Immature natural killer cell (primary cell): ENCODE data around the gene CISD1. TPM values are rescaled to one million over a fixed set of nuclear protein-coding genes. Genes with fewer than 3 reads are reported as not detected.

Experiments
- DNase-seq, 3 donors: peaks; one replicate each; pipeline ENCODE4 v3.0.0; 2022; ENCODE audit warnings: mixed read lengths in 1 of 3
- H3K27ac Mint-ChIP-seq, 6 donors: one replicate each; pipeline ENCODE4 v1.8.0; 2020; ENCODE audit warnings: mixed read lengths in 6 of 6, mild to moderate bottlenecking in 5 of 6, inconsistent platforms in 4 of 6, moderate library complexity in 3 of 6
- H3K27me3 Mint-ChIP-seq, 3 donors: one replicate each; pipeline ENCODE4 v1.8.0; 2020 to 2021; ENCODE audit warnings: low read depth in 3 of 3, mild to moderate bottlenecking in 3 of 3, mixed read lengths in 3 of 3, moderate library complexity in 3 of 3, inconsistent platforms in 1 of 3
- H3K36me3 Mint-ChIP-seq, 3 donors: one replicate each; pipeline ENCODE4 v1.8.0; 2020; ENCODE audit warnings: mixed read lengths in 3 of 3, inconsistent platforms in 2 of 3, mild to moderate bottlenecking in 2 of 3
- H3K4me1 Mint-ChIP-seq, 2 donors: one replicate each; pipeline ENCODE4 v1.8.0; 2020; ENCODE audit warnings: inconsistent platforms in 2 of 2, mild to moderate bottlenecking in 2 of 2, mixed read lengths in 2 of 2, moderate library complexity in 1 of 2
- H3K4me3 Mint-ChIP-seq, 5 donors: one replicate each; pipeline ENCODE4 v1.8.0; 2020; ENCODE audit warnings: mild to moderate bottlenecking in 5 of 5, mixed read lengths in 5 of 5, inconsistent platforms in 3 of 5, moderate library complexity in 3 of 5
- H3K9me3 Mint-ChIP-seq, 6 donors: one replicate each; pipeline ENCODE4 v1.8.0; 2020; ENCODE audit warnings: mild to moderate bottlenecking in 6 of 6, mixed read lengths in 6 of 6, inconsistent platforms in 4 of 6, moderate library complexity in 3 of 6
- polyA plus RNA-seq, 3 donors: library from polyadenylated mRNA; unstranded; fragments of 300-500 nt; fragmentation: Illumina TruSeq; gene quantifications; one replicate each; pipeline ENCODE4 v1.2.3, GENCODE V29; 2021

Gene CISD1
- polyA plus RNA-seq, 3 donors from 2014 or later: 47.1 to 61.5 (median 58.2) TPM

GRCh38 chr10:58302254-58302653 is 33.3 kb downstream of the CISD1 start:
- H3K36me3 Mint-ChIP-seq: no peaks in the 10 kb centered on the region
- DNase-seq: no peak
- H3K27me3 Mint-ChIP-seq: peaks cover 4 to 8% (median 6%) of the 10 kb centered on the region in 3 donors
- peaks cover 0 to 5% of the 10 kb centered on the region in 2 donors for H3K4me1 Mint-ChIP-seq
- peaks cover 0 to 1% (median 0%) of the 10 kb centered on the region in 6 donors for H3K9me3 Mint-ChIP-seq
- no peak overlapping the region for H3K27ac Mint-ChIP-seq
- no peak overlapping the region for H3K4me3 Mint-ChIP-seq

DNA sequence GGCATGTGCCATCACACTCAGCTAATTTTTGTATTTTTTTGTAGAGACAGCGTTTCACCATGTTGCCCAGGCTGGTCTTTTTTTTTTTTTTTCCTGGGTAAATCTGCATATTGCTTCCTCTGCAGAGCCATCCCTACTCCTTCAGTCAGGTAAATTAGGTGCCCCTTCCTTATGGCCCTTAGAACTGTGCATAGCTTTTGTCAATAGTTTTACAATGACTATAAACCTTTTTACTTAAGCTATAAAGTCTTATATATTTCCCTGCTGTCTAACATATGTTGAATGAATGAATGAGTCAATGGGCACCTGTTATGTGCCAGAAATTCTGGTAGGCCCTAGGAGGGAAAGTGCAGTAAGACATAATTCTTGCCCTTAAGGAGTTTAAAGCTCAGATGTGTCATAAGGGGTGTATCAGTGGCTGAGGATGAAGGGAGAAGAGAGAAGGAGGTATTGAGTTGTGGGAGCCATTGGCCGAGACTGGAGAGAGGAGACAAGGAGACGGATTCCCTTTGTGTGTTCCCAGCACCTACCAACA is 35.2 kb downstream of the CISD1 start:
- no peak overlapping the region for H3K4me3 Mint-ChIP-seq
- peaks cover 0 to 5% of the 10 kb centered on the region in 2 donors for H3K4me1 Mint-ChIP-seq
- H3K9me3 Mint-ChIP-seq: peaks cover 0 to 1% (median 0%) of the 10 kb centered on the region in 6 donors
- DNase-seq: no peak
- peaks cover 4 to 8% (median 6%) of the 10 kb centered on the region in 3 donors for H3K27me3 Mint-ChIP-seq
- H3K36me3 Mint-ChIP-seq: no peaks in the 10 kb centered on the region
- H3K27ac Mint-ChIP-seq: no peak overlapping the region

- DNase-seq: no peak
- no peaks in the 10 kb centered on the region for H3K4me1 Mint-ChIP-seq
- no peaks in the 10 kb centered on the region for H3K36me3 Mint-ChIP-seq
- peaks cover 4 to 8% (median 8%) of the 10 kb centered on the region in 3 donors for H3K27me3 Mint-ChIP-seq
- no peak overlapping the region for H3K27ac Mint-ChIP-seq
- no peak overlapping the region for H3K4me3 Mint-ChIP-seq
- peaks cover 0 to 1% (median 0%) of the 10 kb centered on the region in 6 donors for H3K9me3 Mint-ChIP-seq
These were observed 36.9 kb downstream of the CISD1 start for GRCh38 chr10:58305821-58306220.

DNA sequence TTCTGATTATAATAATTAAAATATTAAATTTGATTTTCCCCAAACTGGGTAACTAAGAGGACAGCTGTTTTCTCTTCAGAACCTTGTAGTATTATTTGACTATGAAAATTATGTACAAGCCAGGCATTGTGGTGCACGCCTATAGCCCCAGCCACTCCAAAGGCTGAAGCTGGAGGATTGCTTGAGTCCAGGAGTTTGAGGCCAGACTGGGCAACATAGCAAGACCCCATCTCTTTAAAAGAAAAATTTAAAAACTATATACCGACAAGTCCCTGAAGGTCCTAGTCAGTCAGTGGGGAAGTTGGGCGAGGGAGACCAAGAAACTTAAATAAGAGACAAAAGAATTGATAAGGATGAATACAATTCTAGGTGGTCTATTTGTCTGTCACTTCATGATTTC is 38.7 kb downstream of the CISD1 start:
- Mint-ChIP-seq H3K36me3 (no peaks in the 10 kb centered on the region), H3K4me3 (no peak overlapping the region), H3K4me1 (no peaks in the 10 kb centered on the region), H3K9me3 (peaks cover 0 to 1% (median 0%) of the 10 kb centered on the region in 6 donors), H3K27ac (no peak overlapping the region), H3K27me3 (peaks cover 7 to 10% (median 7%) of the 10 kb centered on the region in 3 donors)
- no peak for DNase-seq

DNA sequence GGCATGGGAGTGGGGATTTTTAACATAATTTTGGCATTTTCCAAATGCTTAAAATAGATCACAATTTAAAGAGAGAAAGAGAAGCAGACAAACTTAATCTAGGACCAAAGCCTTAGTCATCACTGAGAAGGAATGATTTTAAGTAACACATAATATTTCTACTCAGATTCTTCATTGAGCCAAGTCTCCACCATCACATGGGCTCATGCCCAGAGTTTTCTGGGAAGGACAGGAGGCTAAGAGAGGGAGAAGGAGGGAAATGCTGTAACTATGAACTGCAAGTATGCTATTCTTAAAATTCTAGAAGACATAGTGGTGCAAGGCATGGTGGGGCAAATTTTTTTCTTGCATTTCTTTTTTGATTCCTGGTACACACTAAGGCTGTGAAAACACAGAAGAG is 42.1 kb downstream of the CISD1 start:
- no peak for DNase-seq
- H3K27me3 Mint-ChIP-seq: peaks cover 6 to 8% (median 8%) of the 10 kb centered on the region in 3 donors
- no peak overlapping the region for H3K27ac Mint-ChIP-seq
- no peak overlapping the region for H3K4me3 Mint-ChIP-seq
- H3K9me3 Mint-ChIP-seq: no peaks in the 10 kb centered on the region
- no peaks in the 10 kb centered on the region for H3K36me3 Mint-ChIP-seq
- no peaks in the 10 kb centered on the region for H3K4me1 Mint-ChIP-seq

- Mint-ChIP-seq H3K27ac (no peak overlapping the region), H3K9me3 (no peaks in the 10 kb centered on the region), H3K4me3 (no peak overlapping the region), H3K36me3 (no peaks in the 10 kb centered on the region), H3K27me3 (peaks cover 0 to 8% (median 3%) of the 10 kb centered on the region in 3 donors), H3K4me1 (no peaks in the 10 kb centered on the region)
- no peak for DNase-seq
These were observed 47.9 kb downstream of the CISD1 start for GRCh38 chr10:58316874-58317273.

- H3K27me3 Mint-ChIP-seq: peaks cover 0 to 8% (median 3%) of the 10 kb centered on the region in 3 donors
- H3K4me1 Mint-ChIP-seq: peaks cover 9 to 11% of the 10 kb centered on the region in 2 donors
- no peak overlapping the region for H3K4me3 Mint-ChIP-seq
- H3K27ac Mint-ChIP-seq: no peak overlapping the region
- H3K36me3 Mint-ChIP-seq: no peaks in the 10 kb centered on the region
- H3K9me3 Mint-ChIP-seq: no peaks in the 10 kb centered on the region
- DNase-seq: no peak
These were observed 49.4 kb downstream of the CISD1 start for GRCh38 chr10:58318346-58318745.

GRCh38 chr10:58319599-58319998 is 50.6 kb downstream of the CISD1 start:
- H3K4me3 Mint-ChIP-seq: no peak overlapping the region
- H3K27me3 Mint-ChIP-seq: peaks cover 0 to 8% (median 3%) of the 10 kb centered on the region in 3 donors
- no peak for DNase-seq
- no peaks in the 10 kb centered on the region for H3K9me3 Mint-ChIP-seq
- H3K4me1 Mint-ChIP-seq: peaks cover 9 to 11% of the 10 kb centered on the region in 2 donors
- no peaks in the 10 kb centered on the region for H3K36me3 Mint-ChIP-seq
- H3K27ac Mint-ChIP-seq: no peak overlapping the region

GRCh38 chr10:58320351-58321049 is 51.5 kb downstream of the CISD1 start:
- Mint-ChIP-seq H3K27ac (no peak overlapping the region), H3K4me3 (no peak overlapping the region)

DNA sequence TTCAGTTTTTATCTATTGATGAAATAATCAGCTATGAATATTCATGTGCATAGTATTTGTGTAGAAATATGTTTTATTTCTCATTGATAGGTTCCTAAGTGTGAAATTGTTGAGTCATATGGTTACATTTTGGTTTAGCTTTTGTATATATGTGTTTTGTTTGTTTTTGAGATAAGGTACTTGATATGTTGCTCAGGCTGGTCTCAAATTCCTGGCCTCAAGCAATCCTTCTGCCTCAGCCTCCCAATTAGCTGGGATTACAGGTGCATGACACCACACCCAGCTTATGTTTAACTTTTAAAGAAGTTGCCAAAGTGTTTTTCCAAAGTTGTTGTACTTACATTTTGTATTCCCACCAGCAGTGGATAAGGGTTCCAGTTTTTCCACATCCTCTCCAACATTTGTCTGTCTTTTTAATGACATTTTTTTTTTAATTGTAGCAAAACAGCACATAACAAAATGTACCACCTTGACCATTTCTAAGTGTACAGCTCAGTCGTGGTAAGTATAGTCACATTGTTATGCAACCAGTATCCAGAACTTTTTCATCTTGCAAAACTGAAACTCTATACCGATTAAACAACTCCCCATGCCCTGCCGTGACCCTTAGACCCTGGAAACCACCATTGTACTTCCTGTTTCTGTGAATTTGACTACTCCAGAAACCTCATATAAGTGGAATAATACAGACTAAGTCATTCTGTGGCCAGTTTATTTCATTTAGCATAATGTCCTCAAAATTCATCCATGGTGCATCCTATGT is 53.3 kb downstream of the CISD1 start:
- H3K9me3 Mint-ChIP-seq: no peaks in the 10 kb centered on the region
- no peak for DNase-seq
- H3K4me1 Mint-ChIP-seq: peaks cover 9 to 11% of the 10 kb centered on the region in 2 donors
- peak overlapping the region in 3 of 5 donors; percentile 6 to 33 (median 30) for H3K4me3 Mint-ChIP-seq
- no peaks in the 10 kb centered on the region for H3K36me3 Mint-ChIP-seq
- no peak overlapping the region for H3K27ac Mint-ChIP-seq
- H3K27me3 Mint-ChIP-seq: peaks cover 0 to 10% (median 5%) of the 10 kb centered on the region in 3 donors

More at GRCh38 chr10:58320351-58321049, 51.5 kb downstream of the CISD1 start:
- DNase-seq: no peak
- peaks cover 9 to 11% of the 10 kb centered on the region in 2 donors for H3K4me1 Mint-ChIP-seq
- H3K9me3 Mint-ChIP-seq: no peaks in the 10 kb centered on the region
- peaks cover 0 to 6% (median 3%) of the 10 kb centered on the region in 3 donors for H3K27me3 Mint-ChIP-seq
- H3K36me3 Mint-ChIP-seq: no peaks in the 10 kb centered on the region

GRCh38 chr10:58322835-58323209 is 53.9 kb downstream of the CISD1 start:
- Mint-ChIP-seq H3K36me3 (no peaks in the 10 kb centered on the region), H3K4me1 (peaks cover 9 to 11% of the 10 kb centered on the region in 2 donors), H3K27ac (no peak overlapping the region), H3K4me3 (peak overlapping the region in 1 of 5 donors; percentile 33), H3K27me3 (peaks cover 0 to 10% (median 5%) of the 10 kb centered on the region in 3 donors), H3K9me3 (no peaks in the 10 kb centered on the region)
- no peak for DNase-seq

DNA sequence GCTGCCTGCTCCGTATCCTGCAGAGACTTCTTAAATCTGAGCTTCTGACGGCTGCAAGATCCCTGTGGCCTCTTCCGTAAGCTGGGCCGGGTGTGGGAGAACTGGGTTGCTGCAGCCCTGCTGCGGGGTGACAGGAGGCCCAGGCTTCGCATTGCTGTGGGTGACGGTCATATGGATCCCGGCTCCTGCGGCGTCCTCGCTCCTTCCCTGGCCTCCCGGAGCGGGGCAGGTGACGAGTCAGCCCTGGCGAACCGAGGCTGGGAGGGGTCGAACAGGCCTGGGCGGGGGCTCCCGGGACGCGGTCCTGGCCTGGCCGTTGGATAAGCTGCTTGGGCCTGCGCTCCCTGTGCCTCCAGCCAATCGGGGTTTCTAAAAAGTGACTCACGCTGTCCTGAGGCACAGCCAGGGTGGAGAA is 58.0 kb downstream of the CISD1 start:
- no peak for DNase-seq
- no peak overlapping the region for H3K4me3 Mint-ChIP-seq
- no peak overlapping the region for H3K27ac Mint-ChIP-seq
- peaks cover 9 to 11% of the 10 kb centered on the region in 2 donors for H3K4me1 Mint-ChIP-seq
- H3K36me3 Mint-ChIP-seq: no peaks in the 10 kb centered on the region
- H3K9me3 Mint-ChIP-seq: peaks cover 0 to 1% (median 0%) of the 10 kb centered on the region in 6 donors
- H3K27me3 Mint-ChIP-seq: peaks cover 0 to 13% (median 8%) of the 10 kb centered on the region in 3 donors

DNA sequence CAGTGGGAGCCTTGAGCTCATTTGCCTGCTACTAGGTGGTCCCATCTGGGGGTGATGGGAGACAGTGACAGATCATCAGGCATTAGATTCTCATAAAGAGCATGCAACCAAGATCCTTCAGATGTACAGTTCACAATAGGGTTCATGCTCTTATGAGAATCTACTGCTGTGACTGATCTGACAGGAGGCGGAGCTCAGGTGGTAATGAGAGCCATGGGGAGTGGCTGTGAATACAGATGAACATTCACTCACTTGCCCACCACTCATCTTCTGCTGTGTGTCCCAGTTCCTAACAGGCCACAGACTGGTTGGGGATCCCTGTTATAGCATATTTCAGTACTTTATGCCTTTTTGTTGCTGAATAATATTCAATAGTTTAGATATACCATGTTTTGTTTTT is 59.3 kb downstream of the CISD1 start:
- no peak overlapping the region for H3K27ac Mint-ChIP-seq
- peaks cover 0 to 1% (median 0%) of the 10 kb centered on the region in 6 donors for H3K9me3 Mint-ChIP-seq
- H3K4me1 Mint-ChIP-seq: no peaks in the 10 kb centered on the region

DNA sequence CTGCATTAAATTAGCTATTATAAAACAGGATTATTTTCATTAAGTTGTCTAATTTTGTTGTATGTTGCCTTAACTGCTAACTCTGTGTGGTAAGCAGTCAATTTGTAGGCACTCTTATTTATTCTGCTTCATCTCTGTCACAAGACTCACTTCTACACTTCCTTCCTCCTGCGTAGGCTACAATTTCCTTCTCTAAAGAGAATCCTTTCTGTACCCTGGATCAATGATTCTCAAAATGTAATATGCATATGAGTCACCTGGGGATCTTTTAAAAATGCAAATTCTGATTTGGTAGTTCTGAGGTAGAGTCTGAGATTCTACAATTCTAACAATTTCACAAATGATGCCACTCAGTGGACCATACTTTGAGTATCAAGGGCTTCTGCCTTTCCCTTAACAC is 61.5 kb downstream of the CISD1 start:
- H3K4me1 Mint-ChIP-seq: peaks cover 7 to 9% of the 10 kb centered on the region in 2 donors
- H3K9me3 Mint-ChIP-seq: peaks cover 0 to 1% (median 0%) of the 10 kb centered on the region in 6 donors
- H3K27me3 Mint-ChIP-seq: peaks cover 1 to 14% (median 8%) of the 10 kb centered on the region in 3 donors
- no peaks in the 10 kb centered on the region for H3K36me3 Mint-ChIP-seq
- DNase-seq: no peak
- no peak overlapping the region for H3K27ac Mint-ChIP-seq
- H3K4me3 Mint-ChIP-seq: no peak overlapping the region

More for the DNA sequence above, 59.3 kb downstream of the CISD1 start:
- Mint-ChIP-seq H3K4me3 (no peak overlapping the region), H3K36me3 (no peaks in the 10 kb centered on the region), H3K27me3 (peaks cover 0 to 13% (median 8%) of the 10 kb centered on the region in 3 donors)
- DNase-seq: no peak
